ENCODE results near the gene IQSEC1. TPM values are rescaled to one million over a fixed set of nuclear protein-coding genes. Genes with fewer than 3 reads are reported as not detected.

Gene IQSEC1
- total and polyA plus RNA-seq, 2 experiments from 2014 or later = 21.2 to 24.7 TPM

DNA sequence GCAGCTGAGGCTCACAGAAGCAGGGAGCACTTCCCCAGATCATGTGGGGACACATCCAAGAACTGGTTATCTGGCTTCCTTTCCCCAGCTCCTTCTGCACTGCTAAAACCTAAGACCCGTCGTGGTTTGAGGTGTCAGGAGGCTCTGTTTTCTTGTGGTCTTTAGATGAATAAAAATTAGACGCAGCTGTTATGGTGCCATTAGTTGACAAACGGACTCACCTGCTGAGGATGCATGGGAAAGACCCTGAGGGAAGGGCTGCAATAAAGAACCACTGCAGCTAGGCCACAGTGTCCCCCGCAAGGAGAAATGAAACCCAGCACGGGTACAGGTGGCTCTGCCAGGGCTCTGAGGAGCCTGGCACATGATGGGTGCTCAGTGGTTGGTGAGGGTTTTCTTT is 99.4 kb downstream of the IQSEC1 start:
- H4K20me1 ChIP-seq (ENCODE audit: insufficient read depth, poor library complexity, severe bottlenecking) = no peaks in the 10 kb centered on the region
- TF ChIP-seq EZH2phosphoT487 (IDR thresholded peaks at IDR 0.05; ENCODE audit: low read depth, severe bottlenecking, unreplicated experiment) (no peak), EZH2 (IDR thresholded peaks at IDR 0.05; ENCODE audit: borderline replicate concordance) (no peak)
- no peaks in the 10 kb centered on the region for H3K36me3 ChIP-seq (replicated peaks; ENCODE audit: insufficient read depth, low read depth)
- H2AFZ ChIP-seq = no peak overlapping the region
- H3K4me3 ChIP-seq = no peak overlapping the region
- no peak overlapping the region for H3K4me2 ChIP-seq
- no peaks in the 10 kb centered on the region for H3K79me2 ChIP-seq
- no peak for DNase-seq (ENCODE audit: low spot score)
- H3K27ac ChIP-seq = no peak overlapping the region
- no peaks in the 10 kb centered on the region for H3K9me3 ChIP-seq (ENCODE audit: low read depth)
- no peaks in the 10 kb centered on the region for H3K4me1 ChIP-seq (ENCODE audit: insufficient read depth)
- H3K27me3 ChIP-seq = no peaks in the 10 kb centered on the region
- 83% methylated on average over 6 of the region's 6 CpGs for WGBS (ENCODE audit: low lambda C conversion rate, missing lambda C conversion rate)
- H3K9me2 ChIP-seq (replicated peaks; ENCODE audit: insufficient read depth) = no peaks in the 10 kb centered on the region

DNA sequence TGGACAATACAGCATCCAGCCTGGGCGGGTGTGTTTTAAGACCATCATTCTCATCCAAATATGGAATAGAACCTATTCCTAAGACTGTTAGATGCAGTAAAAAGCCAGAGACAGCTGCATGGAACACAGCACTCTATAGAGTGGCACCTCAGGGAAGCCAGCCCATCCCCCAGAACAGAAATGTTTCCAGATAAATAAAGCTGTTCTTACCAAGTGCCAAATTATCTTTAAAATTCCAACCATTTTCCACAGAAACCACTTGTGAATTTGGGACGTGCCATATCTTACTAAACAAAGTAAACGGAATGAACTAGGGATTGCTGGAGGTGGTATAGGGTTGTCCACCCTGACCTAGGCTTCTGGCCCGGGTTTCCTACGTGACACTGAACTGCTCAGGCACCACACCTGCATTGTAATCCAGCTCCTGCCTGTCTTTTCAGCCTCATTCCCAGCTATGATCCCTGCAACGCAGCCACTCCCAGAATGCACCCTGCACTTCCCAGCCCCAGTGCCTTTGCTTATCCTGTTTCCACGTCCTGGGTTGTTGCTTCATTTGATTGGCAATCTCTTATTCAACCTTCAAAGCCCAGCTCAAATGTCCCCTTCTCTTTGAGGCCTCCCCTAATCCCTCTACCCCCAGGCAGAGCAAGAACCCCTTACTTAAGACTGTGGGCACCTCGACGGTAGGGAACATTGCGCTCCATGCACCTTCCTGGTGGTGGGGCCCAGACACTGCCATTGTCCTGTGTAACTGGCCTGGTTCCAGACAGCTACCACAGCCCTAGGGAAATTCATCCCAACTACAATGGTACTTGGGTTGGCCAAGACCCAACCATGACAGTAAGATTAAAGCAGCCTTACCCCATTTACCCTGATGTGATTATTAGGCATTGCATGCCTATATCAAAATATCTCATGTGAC is 100.2 kb downstream of the IQSEC1 start:
- no peaks in the 10 kb centered on the region for H3K9me2 ChIP-seq (replicated peaks; ENCODE audit: insufficient read depth)
- H3K36me3 ChIP-seq (replicated peaks; ENCODE audit: insufficient read depth, low read depth) = no peaks in the 10 kb centered on the region
- H3K9me3 ChIP-seq (ENCODE audit: low read depth) = no peaks in the 10 kb centered on the region
- DNase-seq (ENCODE audit: low spot score) = no peak
- 87% methylated on average over 10 of the region's 10 CpGs for WGBS (ENCODE audit: low lambda C conversion rate, missing lambda C conversion rate)
- no peak overlapping the region for H3K4me3 ChIP-seq
- no peak for TF ChIP-seq EZH2phosphoT487 (IDR thresholded peaks at IDR 0.05; ENCODE audit: low read depth, severe bottlenecking, unreplicated experiment)
- TF ChIP-seq, protein P1, sequence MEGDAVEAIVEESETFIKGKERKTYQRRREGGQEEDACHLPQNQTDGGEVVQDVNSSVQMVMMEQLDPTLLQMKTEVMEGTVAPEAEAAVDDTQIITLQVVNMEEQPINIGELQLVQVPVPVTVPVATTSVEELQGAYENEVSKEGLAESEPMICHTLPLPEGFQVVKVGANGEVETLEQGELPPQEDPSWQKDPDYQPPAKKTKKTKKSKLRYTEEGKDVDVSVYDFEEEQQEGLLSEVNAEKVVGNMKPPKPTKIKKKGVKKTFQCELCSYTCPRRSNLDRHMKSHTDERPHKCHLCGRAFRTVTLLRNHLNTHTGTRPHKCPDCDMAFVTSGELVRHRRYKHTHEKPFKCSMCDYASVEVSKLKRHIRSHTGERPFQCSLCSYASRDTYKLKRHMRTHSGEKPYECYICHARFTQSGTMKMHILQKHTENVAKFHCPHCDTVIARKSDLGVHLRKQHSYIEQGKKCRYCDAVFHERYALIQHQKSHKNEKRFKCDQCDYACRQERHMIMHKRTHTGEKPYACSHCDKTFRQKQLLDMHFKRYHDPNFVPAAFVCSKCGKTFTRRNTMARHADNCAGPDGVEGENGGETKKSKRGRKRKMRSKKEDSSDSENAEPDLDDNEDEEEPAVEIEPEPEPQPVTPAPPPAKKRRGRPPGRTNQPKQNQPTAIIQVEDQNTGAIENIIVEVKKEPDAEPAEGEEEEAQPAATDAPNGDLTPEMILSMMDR (IDR thresholded peaks at IDR 0.05; ENCODE audit: poor library complexity) = no peak
- no peak for TF ChIP-seq EZH2 (IDR thresholded peaks at IDR 0.05; ENCODE audit: borderline replicate concordance)
- no peaks in the 10 kb centered on the region for H3K27me3 ChIP-seq
- H2AFZ ChIP-seq = no peak overlapping the region
- no peak overlapping the region for H3K27ac ChIP-seq
- H3K79me2 ChIP-seq = no peaks in the 10 kb centered on the region
- H3K4me1 ChIP-seq (ENCODE audit: insufficient read depth) = peaks cover 6% of the 10 kb centered on the region
- H4K20me1 ChIP-seq (ENCODE audit: insufficient read depth, poor library complexity, severe bottlenecking) = no peaks in the 10 kb centered on the region
- H3K4me2 ChIP-seq = no peak overlapping the region

DNA sequence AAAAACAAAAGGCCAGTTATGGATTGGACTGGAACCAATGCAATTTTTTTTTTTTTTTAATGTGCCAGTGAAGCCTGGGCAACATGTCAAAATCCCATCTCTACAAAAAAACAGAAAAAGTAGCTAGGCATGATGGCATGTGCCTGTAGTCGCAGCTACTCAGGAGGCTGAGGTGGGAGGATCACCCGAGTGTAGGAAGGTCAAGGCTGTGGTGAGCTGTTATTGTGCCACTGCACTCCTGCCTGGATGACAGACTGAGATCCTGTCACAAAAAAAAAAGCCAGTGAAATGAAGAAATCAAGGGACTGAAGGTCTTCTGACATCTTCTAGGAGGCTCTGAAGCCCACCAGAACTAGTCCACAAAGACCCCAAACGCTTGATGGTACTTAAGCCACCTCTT is 101.2 kb downstream of the IQSEC1 start:
- Histone ChIP-seq H3K27me3 (no peaks in the 10 kb centered on the region), H3K9me2 (replicated peaks; ENCODE audit: insufficient read depth) (no peaks in the 10 kb centered on the region), H4K20me1 (ENCODE audit: insufficient read depth, poor library complexity, severe bottlenecking) (no peaks in the 10 kb centered on the region), H3K4me2 (no peak overlapping the region), H2AFZ (no peak overlapping the region), H3K27ac (no peak overlapping the region), H3K36me3 (replicated peaks; ENCODE audit: insufficient read depth, low read depth) (no peaks in the 10 kb centered on the region), H3K4me3 (no peak overlapping the region), H3K79me2 (peaks cover 4% of the 10 kb centered on the region), H3K4me1 (ENCODE audit: insufficient read depth) (peaks cover 8% of the 10 kb centered on the region), H3K9me3 (ENCODE audit: low read depth) (no peaks in the 10 kb centered on the region)
- no peak for DNase-seq (ENCODE audit: low spot score)
- WGBS (ENCODE audit: low lambda C conversion rate, missing lambda C conversion rate) = 98% methylated on average over 3 of the region's 3 CpGs
- TF ChIP-seq EZH2 (IDR thresholded peaks at IDR 0.05; ENCODE audit: borderline replicate concordance) (no peak), EZH2phosphoT487 (IDR thresholded peaks at IDR 0.05; ENCODE audit: low read depth, severe bottlenecking, unreplicated experiment) (no peak)
- TF ChIP-seq, protein P1 (IDR thresholded peaks at IDR 0.05; ENCODE audit: poor library complexity) = no peak

DNA sequence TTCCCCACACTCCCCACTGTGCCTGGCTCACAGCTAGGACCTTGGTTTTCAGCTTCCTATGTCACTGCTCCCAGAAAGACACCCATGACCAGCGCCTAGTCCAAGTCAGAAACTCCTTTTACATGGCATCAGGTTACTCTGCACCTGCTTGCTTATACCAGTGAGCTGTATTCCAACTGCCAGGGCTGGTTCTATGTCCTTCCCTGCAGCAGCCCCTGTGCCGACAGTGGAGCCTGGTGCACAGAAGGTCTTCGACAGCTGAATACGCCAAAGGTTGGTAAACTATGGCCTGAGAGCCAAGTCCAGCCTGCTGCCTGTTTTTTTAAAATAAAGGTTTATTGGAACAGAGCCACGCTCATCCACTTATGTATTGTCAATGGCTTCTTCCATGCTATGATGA is 102.5 kb downstream of the IQSEC1 start:
- DNase-seq (ENCODE audit: low spot score) = no peak
- Histone ChIP-seq H3K4me3 (no peak overlapping the region), H2AFZ (no peak overlapping the region), H3K9me3 (ENCODE audit: low read depth) (no peaks in the 10 kb centered on the region), H3K36me3 (replicated peaks; ENCODE audit: insufficient read depth, low read depth) (no peaks in the 10 kb centered on the region), H3K79me2 (peaks cover 18% of the 10 kb centered on the region), H3K4me2 (no peak overlapping the region), H3K27ac (no peak overlapping the region), H3K9me2 (replicated peaks; ENCODE audit: insufficient read depth) (no peaks in the 10 kb centered on the region), H4K20me1 (ENCODE audit: insufficient read depth, poor library complexity, severe bottlenecking) (no peaks in the 10 kb centered on the region), H3K27me3 (no peaks in the 10 kb centered on the region), H3K4me1 (ENCODE audit: insufficient read depth) (peaks cover 20% of the 10 kb centered on the region)
- TF ChIP-seq EZH2 (IDR thresholded peaks at IDR 0.05; ENCODE audit: borderline replicate concordance) (no peak), EZH2phosphoT487 (IDR thresholded peaks at IDR 0.05; ENCODE audit: low read depth, severe bottlenecking, unreplicated experiment) (no peak)
- TF ChIP-seq, protein P1 (IDR thresholded peaks at IDR 0.05; ENCODE audit: poor library complexity) = no peak
- 93% methylated on average over 5 of the region's 5 CpGs for WGBS (ENCODE audit: low lambda C conversion rate, missing lambda C conversion rate)

Measured in hepatocyte (in vitro differentiated cells).